SU-DHL-6 (cell line): ENCODE measurements around the gene MYH7B.

Source experiments
- H2AFZ ChIP-seq: fragments of 200-600 bp; sonication (generic); 2 replicates; pipeline ENCODE4 v1.6.1; 2014; ENCODE audit warnings: low read depth, mild to moderate bottlenecking, moderate library complexity, mixed read lengths, antibody characterized with exemption, low read length; ENCODE audit not compliant: severe bottlenecking
- H3F3A ChIP-seq: fragments of 200-600 bp; shearing (Covaris generic); 2 replicates; pipeline ENCODE4 v1.6.0; 2016; ENCODE audit warnings: antibody characterized with exemption, mild to moderate bottlenecking; ENCODE audit not compliant: insufficient read depth
- H3K27ac ChIP-seq: fragments of 200-600 bp; sonication (generic); 2 replicates; pipeline ENCODE4 v1.5.1; 2016; ENCODE audit warnings: low read depth, mild to moderate bottlenecking, low read length, moderate library complexity, mixed read lengths
- H3K27me3 ChIP-seq: fragments of 200-600 bp; sonication (generic), shearing (Covaris generic); 2 replicates; pipeline ENCODE4 v1.6.0; 2014; ENCODE audit warnings: mild to moderate bottlenecking, low read length
- H3K36me3 ChIP-seq: fragments of 200-600 bp; sonication (generic); 2 replicates; pipeline ENCODE4 v1.6.1; 2014; ENCODE audit warnings: mild to moderate bottlenecking, low read length, mixed read lengths
- H3K4me2 ChIP-seq: fragments of 300-600, 200-600 bp; shearing (Covaris generic), sonication (generic); 2 replicates; pipeline ENCODE4 v1.6.0; 2014; ENCODE audit warnings: low read length, low read depth, mild to moderate bottlenecking; ENCODE audit not compliant: poor library complexity, severe bottlenecking
- H3K4me3 ChIP-seq: fragments of 200-600 bp; sonication (generic); 2 replicates; pipeline ENCODE4 v1.5.1; 2014; ENCODE audit warnings: antibody characterized with exemption, low read length, mild to moderate bottlenecking, mixed read lengths; ENCODE audit not compliant: insufficient read depth, poor library complexity, severe bottlenecking
- H3K79me2 ChIP-seq: fragments of 200-600 bp; sonication (generic); 2 replicates; pipeline ENCODE4 v1.6.1; 2014; ENCODE audit warnings: mild to moderate bottlenecking, low read length, moderate library complexity; ENCODE audit not compliant: insufficient read depth
- H3K9ac ChIP-seq: fragments of 200-600 bp; sonication (generic); 2 replicates; pipeline ENCODE4 v1.7.0; 2014; ENCODE audit warnings: mild to moderate bottlenecking, low read length
- H3K9me2 ChIP-seq: fragments of 200-600 bp; sonication (generic); replicated peaks from 2 replicates; pipeline ENCODE4 v1.6.1; 2014; ENCODE audit warnings: low read length; ENCODE audit not compliant: insufficient read depth
- H3K9me3 ChIP-seq: fragments of 200-600 bp; sonication (generic); 2 replicates; pipeline ENCODE4 v1.6.1; 2014; ENCODE audit warnings: low read length, mixed read lengths; ENCODE audit not compliant: insufficient read depth
- H4K20me1 ChIP-seq: fragments of 200-600 bp; sonication (generic); 2 replicates; pipeline ENCODE4 v1.6.1; 2014; ENCODE audit warnings: low read depth, mild to moderate bottlenecking, antibody characterized with exemption, low read length, moderate library complexity, mixed read lengths
- EZH2phosphoT487 ChIP-seq: fragments of 200-600 bp; sonication (generic), shearing (Covaris generic); conservative IDR thresholded peaks from 2 replicates; pipeline ENCODE4 v1.6.1; 2018; ENCODE audit warnings: mild to moderate bottlenecking, antibody characterized with exemption, low read length, moderate library complexity, mixed read lengths
- TF ChIP-seq, protein P1 (sequence below): fragments of 200-600 bp; sonication (generic); IDR thresholded peaks from one replicate; pipeline ENCODE4 v1.5.1; 2017; ENCODE audit warnings: antibody characterized with exemption, mild to moderate bottlenecking, low read length, moderate library complexity; ENCODE audit not compliant: insufficient read depth, poor library complexity, severe bottlenecking

The MYH7B gene

DNA sequence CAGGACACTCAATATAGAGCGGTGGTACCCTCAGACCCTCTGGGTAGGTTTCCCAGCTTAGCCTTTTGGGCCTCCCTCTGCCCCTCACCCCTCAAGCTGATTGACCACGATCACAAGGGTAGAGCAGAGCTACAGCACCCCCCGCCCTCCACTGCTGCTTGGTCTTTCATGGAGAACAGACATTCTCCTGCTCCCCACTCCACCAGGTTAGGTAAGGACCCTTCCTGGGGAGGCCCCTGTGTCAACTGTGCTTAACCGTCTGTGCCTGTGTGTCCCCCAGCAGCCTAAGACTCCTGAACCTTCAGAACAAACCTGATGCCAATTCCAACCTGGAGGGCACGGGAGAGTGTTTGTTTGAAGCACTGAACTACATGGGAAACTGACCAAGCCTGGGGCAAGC is 11.8 kb downstream of the MYH7B start:
- Histone ChIP-seq H4K20me1 (no peaks in the 10 kb centered on the region), H3K4me2 (no peak overlapping the region), H3K9me2 (no peaks in the 10 kb centered on the region), H3K27ac (no peak overlapping the region), H3K9me3 (no peaks in the 10 kb centered on the region), H3K27me3 (no peaks in the 10 kb centered on the region), H3F3A (no peaks in the 10 kb centered on the region), H3K9ac (no peak overlapping the region), H3K36me3 (no peaks in the 10 kb centered on the region), H2AFZ (no peak overlapping the region), H3K79me2 (no peaks in the 10 kb centered on the region), H3K4me3 (no peak overlapping the region)
- TF ChIP-seq, protein P1, sequence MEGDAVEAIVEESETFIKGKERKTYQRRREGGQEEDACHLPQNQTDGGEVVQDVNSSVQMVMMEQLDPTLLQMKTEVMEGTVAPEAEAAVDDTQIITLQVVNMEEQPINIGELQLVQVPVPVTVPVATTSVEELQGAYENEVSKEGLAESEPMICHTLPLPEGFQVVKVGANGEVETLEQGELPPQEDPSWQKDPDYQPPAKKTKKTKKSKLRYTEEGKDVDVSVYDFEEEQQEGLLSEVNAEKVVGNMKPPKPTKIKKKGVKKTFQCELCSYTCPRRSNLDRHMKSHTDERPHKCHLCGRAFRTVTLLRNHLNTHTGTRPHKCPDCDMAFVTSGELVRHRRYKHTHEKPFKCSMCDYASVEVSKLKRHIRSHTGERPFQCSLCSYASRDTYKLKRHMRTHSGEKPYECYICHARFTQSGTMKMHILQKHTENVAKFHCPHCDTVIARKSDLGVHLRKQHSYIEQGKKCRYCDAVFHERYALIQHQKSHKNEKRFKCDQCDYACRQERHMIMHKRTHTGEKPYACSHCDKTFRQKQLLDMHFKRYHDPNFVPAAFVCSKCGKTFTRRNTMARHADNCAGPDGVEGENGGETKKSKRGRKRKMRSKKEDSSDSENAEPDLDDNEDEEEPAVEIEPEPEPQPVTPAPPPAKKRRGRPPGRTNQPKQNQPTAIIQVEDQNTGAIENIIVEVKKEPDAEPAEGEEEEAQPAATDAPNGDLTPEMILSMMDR: no peak
- TF ChIP-seq EZH2phosphoT487: no peak

DNA sequence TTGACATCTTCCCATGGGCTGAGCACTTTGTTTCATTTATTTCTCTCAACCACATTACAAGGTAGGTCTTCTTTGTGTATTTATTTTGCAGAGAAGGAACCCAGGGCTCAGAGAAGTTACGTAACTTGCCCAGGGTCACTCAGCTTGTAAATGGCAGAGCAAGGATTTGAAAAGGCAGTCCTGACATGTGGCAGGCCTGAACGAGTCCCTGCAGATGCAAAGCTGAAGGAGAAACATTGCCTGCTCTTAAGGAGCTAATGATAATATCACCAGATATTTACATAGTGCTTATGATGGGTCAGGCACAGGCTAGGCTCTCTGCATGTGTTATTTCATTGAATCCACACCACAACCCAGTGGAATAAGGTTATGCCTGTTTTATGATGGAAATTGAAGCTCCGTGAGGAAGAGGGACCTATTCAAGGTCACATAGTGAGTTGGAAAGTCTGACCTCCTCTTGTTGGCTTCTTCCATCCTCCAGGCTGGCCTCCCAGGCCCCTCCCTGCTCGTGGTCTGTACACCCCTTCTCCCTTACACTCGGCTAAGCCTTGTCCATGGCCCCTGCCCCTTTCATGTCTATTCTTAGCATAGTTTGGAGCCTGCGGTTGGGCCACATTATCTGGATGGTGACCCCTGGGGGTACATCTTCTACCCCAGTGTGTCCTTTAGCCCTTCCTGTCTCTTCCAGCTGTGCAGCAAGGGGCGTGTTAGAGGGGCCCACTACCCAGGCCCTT is 12.5 kb downstream of the MYH7B start:
- Histone ChIP-seq H3K9me3 (no peaks in the 10 kb centered on the region), H2AFZ (no peak overlapping the region), H3K27ac (no peak overlapping the region), H3K9ac (no peak overlapping the region), H3K27me3 (no peaks in the 10 kb centered on the region), H3K36me3 (no peaks in the 10 kb centered on the region), H3K9me2 (no peaks in the 10 kb centered on the region), H3K79me2 (no peaks in the 10 kb centered on the region), H4K20me1 (no peaks in the 10 kb centered on the region), H3K4me2 (no peak overlapping the region), H3K4me3 (no peak overlapping the region), H3F3A (no peaks in the 10 kb centered on the region)
- TF ChIP-seq, protein P1: no peak
- TF ChIP-seq EZH2phosphoT487: no peak

DNA sequence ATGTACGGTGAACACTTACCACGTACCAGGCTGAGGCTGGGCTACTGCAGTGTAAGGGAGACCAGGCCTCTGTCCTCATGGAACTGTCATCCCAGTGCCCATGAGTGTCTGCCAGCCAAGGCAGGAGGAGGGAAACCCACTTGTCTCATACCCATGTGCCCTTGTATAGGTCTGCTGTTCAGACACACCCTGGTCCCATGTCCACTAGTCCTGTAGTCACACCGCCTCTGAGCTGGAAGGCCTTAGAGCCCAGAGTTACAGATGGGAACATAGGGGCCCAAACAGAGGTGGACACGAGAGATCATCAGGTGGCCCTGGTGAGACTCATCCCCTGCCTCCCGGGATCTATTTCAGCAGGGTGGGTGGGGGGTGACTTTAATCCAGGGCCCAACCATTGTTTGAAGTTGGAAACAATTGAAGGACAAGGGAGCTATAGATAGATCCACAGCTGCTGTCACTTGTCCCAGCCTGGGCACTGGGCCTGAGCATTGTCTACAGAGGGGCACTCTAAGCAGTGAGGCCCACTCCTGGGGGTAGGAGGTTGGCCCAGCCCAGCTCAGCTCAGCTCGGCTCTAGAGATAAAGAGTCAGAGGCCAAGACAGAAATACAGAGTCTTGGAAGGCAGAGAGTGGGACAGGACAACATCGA is 14.6 kb downstream of the MYH7B start:
- H3K9ac ChIP-seq: no peak overlapping the region
- H3K4me3 ChIP-seq: no peak overlapping the region
- H3F3A ChIP-seq: no peaks in the 10 kb centered on the region
- no peaks in the 10 kb centered on the region for H3K79me2 ChIP-seq
- no peaks in the 10 kb centered on the region for H3K27me3 ChIP-seq
- no peak overlapping the region for H3K4me2 ChIP-seq
- no peaks in the 10 kb centered on the region for H4K20me1 ChIP-seq
- no peaks in the 10 kb centered on the region for H3K36me3 ChIP-seq
- no peak for TF ChIP-seq EZH2phosphoT487
- TF ChIP-seq, protein P1: no peak
- no peak overlapping the region for H2AFZ ChIP-seq
- H3K9me3 ChIP-seq: no peaks in the 10 kb centered on the region
- H3K9me2 ChIP-seq: no peaks in the 10 kb centered on the region
- no peak overlapping the region for H3K27ac ChIP-seq
